Measurements from ENCODE around the gene TEKT5.
"Not testable (repeated sequence)": the region's sequence is repeated elsewhere in the genome, so short reads cannot be mapped to it uniquely, and the experiment has no call there.

TEKT5 gene

DNA sequence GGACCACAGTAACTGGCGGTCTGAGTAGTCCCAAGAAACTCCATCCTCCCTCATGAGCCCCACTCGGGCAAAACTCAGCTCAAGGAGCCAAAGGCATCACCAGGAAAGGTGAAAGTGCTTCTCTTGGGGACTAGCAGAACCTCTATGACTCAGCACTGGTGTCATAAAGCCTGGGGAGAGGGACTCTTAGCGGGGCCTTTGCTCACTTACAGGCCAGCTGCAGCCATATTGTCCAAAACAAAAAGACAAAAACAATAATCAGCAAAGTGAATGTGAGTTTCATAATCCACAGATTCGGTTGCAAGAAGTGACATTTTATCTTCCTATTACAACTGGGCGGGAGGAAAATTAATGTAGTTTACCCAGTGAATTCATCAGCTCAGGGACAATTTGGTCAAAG, at the start of gene TEKT5:
TEKT5 (minus strand) TSS at position 101 of the 400 bp plus-strand sequence; CDS start at position 44, 57 bp downstream.
- FAIRE-seq (no peak), DNase-seq (ENCODE audit: low spot score) (no peak)

DNA sequence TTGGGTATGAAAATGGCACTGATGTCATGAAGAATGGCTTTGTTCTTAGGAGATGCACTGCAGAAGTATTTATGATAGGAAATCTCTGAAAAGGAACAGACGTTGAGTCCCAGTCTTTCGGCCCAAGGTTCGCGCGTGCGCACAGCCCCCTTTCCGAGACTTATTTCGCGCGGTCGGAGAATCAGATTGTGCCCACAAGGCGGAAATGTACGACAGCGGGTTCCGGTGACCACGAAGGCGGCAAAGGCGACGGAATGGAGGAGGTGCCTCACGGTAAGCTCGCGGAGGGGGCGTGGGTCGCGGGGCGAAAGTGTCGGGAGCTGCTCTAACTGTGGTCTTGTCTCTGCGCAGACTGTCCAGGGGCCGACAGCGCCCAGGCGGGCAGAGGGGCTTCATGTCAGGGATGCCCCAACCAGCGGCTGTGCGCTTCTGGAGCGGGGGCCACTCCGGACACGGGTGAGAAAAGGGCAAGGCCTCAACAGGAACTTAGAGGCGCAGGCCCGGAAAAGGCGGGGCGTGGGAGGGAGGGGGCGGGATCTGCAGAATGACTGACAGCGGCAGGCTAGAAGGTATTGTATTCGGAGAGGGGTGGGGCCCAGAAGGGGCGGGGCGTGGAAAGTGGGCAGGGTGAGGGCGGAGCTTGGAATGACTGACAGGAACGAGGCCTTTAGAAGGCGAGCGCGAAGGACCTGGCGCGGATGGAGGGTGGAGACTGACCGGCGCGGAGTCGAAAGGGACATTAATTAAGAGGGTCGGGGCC, 49.1 kb upstream of the TEKT5 start, which contains the start of gene NUBP1:
NUBP1 (plus strand) TSS at position 233 of the 760 bp plus-strand sequence; CDS start at position 255, 22 bp downstream.
- peak; percentile 28 for FAIRE-seq
- peak; percentile 91 for DNase-seq (ENCODE audit: low spot score)

- no peak for DNase-seq (ENCODE audit: low spot score)
- no peak for FAIRE-seq
Measured at GRCh38 chr16:10743227-10743609, 48.5 kb upstream of the TEKT5 start.

- DNase-seq (ENCODE audit: low spot score) (no peak), FAIRE-seq (no peak)
Measured at GRCh38 chr16:10741844-10742243, 47.1 kb upstream of the TEKT5 start.

DNA sequence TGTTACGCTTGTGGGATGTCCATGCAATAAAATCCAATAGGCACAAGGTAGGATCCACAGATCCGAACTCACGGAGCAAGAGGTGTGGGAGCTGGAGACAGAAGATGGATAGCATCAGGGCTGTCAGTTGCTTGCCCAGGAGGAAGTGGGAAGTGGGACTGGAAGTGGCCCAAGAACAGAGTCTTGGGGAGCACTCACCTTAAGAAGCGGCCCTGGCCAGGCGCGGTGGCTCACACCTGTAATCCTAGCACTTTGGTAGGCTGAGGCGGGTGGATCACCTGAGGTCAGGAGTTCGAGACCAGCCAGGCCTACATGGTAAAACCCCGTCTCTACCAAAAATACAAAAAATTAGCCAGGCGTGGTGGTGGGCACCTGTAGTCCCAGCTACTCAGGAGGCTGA, 46.5 kb upstream of the TEKT5 start:
- FAIRE-seq; DNase-seq (ENCODE audit: low spot score): not testable (repeated sequence)

- peak; percentile 3 for DNase-seq (ENCODE audit: low spot score)
- FAIRE-seq: no peak
Measured at GRCh38 chr16:10740845-10741208, 46.1 kb upstream of the TEKT5 start.

- DNase-seq (ENCODE audit: low spot score): no peak
- no peak for FAIRE-seq
Measured at GRCh38 chr16:10740000-10740844, 45.5 kb upstream of the TEKT5 start.

GRCh38 chr16:10738231-10739077, 43.7 kb upstream of the TEKT5 start:
- DNase-seq (ENCODE audit: low spot score): peak; percentile 89
- FAIRE-seq: peak; percentile 67

GRCh38 chr16:10737068-10737625, 42.4 kb upstream of the TEKT5 start:
- DNase-seq (ENCODE audit: low spot score) (peak; percentile 54), FAIRE-seq (peak; percentile 35)

DNA sequence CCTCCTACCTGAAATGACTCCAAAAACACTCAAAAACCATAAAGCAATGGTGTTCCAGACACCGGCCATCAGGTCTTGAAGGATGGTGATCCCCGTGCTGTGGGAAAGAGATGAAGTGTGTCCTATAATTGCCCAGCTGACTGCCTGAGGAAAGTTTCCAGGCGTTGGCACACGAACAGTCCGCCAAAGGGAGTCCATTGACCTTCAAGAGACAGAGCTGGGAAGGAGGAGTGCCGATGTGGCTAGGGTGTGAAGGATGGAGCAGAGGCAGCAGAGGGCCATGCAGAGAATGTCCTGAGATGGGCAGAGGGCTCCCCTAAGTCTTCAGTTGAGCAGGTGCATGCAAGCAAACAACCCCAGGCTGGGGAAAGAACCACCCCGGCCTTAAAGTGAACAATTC, 37.1 kb upstream of the TEKT5 start:
- DNase-seq (ENCODE audit: low spot score) (no peak), FAIRE-seq (no peak)

DNA sequence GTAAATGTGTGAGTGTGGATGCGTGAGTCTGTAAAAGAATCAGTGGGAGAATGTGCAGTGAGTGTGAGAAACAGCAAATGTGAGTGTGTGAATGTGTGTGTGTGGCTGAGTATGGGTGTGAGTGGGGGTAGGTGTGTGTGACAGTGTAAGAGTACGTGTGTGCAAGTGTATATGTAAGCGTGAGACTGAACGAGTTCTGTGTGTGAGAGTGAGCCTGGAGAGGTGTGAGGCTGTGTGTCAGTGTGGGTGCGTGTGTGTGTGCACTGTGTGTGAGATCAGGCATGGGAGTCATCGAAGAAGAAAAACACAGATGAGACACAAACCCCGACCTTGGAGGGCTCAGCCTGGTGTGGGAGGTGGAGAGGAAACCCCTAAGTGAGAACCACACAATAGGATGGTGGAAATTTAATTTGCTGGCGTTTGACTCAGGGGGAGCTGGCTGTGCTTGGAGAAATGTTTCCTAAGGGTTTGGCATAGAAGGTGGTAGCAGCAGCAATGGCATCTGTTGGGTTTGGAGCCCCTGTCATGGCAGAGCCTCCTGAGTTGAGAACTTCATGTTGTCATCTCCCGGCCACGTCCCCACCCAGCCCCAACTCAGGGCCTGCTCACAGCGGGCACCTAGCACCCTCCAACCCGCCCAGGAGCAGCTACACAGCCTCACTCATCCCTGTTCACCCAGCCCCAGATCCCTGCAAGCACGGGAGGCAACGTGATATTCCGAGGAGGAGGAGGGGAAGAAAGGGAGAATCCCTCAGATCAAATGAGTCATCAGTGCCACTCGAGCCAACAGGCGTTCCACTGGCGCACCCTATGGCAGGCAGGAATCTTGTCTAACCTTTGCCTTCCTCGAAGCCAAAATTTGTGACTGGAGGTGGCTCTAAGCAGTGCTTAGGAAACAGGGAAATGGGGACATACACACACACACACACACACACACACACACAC, 34.6 kb upstream of the TEKT5 start:
- DNase-seq (ENCODE audit: low spot score) (peak; percentile 66), FAIRE-seq (peak; percentile 61)

GRCh38 chr16:10728003-10728887, 33.5 kb upstream of the TEKT5 start:
- FAIRE-seq (no peak), DNase-seq (ENCODE audit: low spot score) (no peak)

- no peak for FAIRE-seq
- DNase-seq (ENCODE audit: low spot score): no peak
Measured at GRCh38 chr16:10708969-10709368, 14.2 kb upstream of the TEKT5 start.

- DNase-seq (ENCODE audit: low spot score): no peak
- no peak for FAIRE-seq
Measured at GRCh38 chr16:10699756-10700155, 5.0 kb upstream of the TEKT5 start.

GRCh38 chr16:10694306-10694705, 424 bp downstream of the TEKT5 start:
- DNase-seq (ENCODE audit: low spot score) (no peak), FAIRE-seq (no peak)

DNA sequence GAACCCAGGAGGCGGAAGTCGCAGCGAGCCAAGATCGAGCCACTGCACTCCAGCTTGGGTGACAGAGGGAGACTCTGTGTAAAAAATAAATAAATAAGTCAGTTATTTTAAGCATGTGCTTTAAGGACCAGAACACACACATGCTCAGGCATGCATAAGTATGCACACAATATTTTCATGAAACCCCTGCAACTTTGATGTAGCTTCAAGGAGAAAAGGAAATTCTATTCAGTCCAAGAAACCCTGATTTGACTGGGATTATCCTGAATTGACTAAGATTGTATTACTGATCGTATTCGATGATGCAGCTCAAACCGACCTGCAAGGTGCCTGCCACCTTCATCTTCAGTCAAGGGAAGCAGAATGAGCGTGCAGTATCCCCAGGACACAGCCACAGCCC, 841 bp downstream of the TEKT5 start:
- no peak for FAIRE-seq

DNA sequence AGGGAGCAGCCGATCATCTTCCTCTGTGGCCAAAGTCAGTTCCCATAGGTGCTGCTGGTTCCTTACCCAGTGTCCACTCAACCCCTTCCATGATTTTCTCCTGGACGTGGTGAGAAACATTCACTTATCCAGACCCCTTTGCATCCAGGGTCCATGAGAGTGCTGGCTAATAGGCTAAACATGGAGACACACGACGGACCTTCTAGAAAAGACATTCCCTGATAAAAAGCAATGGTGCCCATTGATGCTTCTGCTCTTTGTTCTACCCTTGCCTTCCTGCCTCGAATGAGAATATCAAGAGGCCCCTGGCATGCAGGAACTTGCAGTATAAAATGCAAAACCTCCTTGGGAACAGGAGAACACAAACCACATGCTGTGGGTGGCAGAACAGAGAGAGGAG, 2.3 kb downstream of the TEKT5 start:
- DNase-seq (ENCODE audit: low spot score) (no peak), FAIRE-seq (no peak)

More for the DNA sequence above, 841 bp downstream of the TEKT5 start:
- no peak for DNase-seq (ENCODE audit: low spot score)

DNA sequence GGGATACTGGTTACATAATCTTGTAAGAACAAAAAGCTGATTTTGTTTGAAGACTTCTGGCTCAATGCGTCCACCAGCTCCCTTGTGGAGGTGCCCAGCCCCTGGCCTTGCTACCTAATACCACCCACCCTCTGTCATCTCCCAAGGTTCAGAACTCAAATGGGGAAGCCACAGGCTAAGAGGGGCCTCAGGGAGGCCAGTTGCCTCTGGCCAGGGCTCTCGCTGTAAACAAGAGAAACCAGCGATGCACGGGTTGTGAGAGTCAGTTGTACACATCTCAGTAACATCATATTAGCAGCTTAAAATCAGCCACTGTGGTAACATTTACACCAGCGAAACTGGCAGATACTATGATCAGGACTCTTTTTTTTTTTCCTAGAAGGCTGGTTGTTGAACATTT, 6.0 kb downstream of the TEKT5 start:
- FAIRE-seq (no peak), DNase-seq (ENCODE audit: low spot score) (no peak)

DNA sequence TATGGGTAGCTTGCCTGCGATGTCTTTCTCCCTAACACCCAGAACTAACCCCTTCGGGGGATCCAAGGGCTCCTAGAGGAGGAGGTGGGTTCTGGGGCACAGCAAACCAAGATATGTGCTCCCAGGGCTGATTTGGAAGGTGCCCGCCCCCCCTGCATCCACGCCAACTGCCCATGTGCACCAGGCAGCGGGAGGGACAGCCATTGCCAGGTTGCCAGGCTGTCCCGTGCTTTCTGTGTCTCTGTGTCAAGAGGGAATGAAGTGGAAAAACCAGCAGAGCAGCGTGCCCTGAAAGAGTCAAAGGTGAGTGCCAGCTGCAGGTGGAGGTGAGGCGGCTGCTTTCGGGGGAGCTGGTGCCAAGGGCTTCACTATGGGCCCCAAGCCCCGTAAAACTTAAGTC, 6.4 kb downstream of the TEKT5 start:
- FAIRE-seq (no peak), DNase-seq (ENCODE audit: low spot score) (no peak)

Measured in RCC 7860 (cell line).